Skeletal muscle satellite cell (primary cell): ENCODE measurements around the gene NMUR1.

ENCODE experiments used
- H3K27me3 ChIP-seq: 2 replicates; pipeline ENCODE4 v1.7.0; 2013; ENCODE audit warnings: low read length; ENCODE audit not compliant: control insufficient read depth, insufficient read depth
- H3K36me3 ChIP-seq: 2 replicates; pipeline ENCODE4 v1.7.0; 2013; ENCODE audit warnings: mild to moderate bottlenecking, control low read depth, low read length; ENCODE audit not compliant: insufficient read depth
- H3K4me1 ChIP-seq: 2 replicates; pipeline ENCODE4 v1.7.0; 2013; ENCODE audit warnings: low read length; ENCODE audit not compliant: control insufficient read depth, insufficient read depth
- H3K4me2 ChIP-seq: 2 replicates; pipeline ENCODE4 v1.7.0; 2013; ENCODE audit warnings: mild to moderate bottlenecking, low read length
- H3K4me3 ChIP-seq: 2 replicates; pipeline ENCODE4 v1.7.0; 2013; ENCODE audit warnings: low read length
- H3K9ac ChIP-seq: 2 replicates; pipeline ENCODE4 v1.7.0; 2013; ENCODE audit warnings: mild to moderate bottlenecking, low read depth, low read length, moderate library complexity
- H3K9me3 ChIP-seq: replicated peaks from 2 replicates; pipeline ENCODE4 v1.7.0; 2013; ENCODE audit warnings: mild to moderate bottlenecking, control low read depth, low read length

Gene NMUR1

DNA sequence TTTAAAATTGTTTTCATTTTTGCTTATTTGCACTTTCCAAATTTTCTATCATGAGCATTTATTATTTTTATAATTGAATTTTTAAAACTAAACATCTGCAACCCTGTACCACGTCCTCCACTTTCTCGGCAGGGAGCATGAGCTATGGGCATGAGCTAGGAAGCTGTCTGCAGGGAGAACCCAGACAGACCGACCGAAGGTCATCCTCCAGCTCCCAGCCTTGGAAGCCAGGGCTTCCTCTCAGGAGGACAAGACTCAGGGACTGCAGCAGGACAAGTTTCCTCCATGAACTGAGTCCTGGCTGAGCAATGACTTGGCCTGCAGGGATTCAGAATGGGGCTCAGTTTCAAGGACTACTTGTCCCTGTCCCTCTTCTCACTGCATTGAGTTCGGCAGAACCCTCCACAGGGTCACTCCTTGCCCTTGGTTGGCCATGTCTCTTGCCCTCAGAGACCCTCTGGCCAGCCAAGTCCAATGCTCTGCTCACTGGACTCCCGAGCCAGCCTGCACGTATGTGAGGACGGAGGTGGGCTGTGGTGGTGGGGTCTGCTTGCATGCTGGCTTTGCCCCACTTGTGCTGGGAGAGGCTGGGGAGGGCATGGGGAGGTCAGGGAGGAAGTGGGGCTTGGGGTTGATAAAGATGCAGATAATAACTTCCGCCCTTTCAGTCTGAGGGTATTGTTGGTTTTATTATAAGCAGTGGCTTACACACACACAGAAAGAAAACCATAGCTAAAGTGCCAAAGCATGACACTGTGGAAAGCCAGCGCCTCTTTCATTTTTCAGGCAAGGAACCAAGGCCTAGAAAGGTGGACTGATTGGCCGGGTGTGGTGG, 6.6 kb downstream of the NMUR1 start:
- Histone ChIP-seq H3K9ac (no peak overlapping the region), H3K9me3 (peaks cover 5% of the 10 kb centered on the region), H3K4me2 (no peak overlapping the region), H3K4me3 (no peak overlapping the region), H3K4me1 (no peaks in the 10 kb centered on the region), H3K36me3 (no peaks in the 10 kb centered on the region), H3K27me3 (peaks cover 37% of the 10 kb centered on the region)

DNA sequence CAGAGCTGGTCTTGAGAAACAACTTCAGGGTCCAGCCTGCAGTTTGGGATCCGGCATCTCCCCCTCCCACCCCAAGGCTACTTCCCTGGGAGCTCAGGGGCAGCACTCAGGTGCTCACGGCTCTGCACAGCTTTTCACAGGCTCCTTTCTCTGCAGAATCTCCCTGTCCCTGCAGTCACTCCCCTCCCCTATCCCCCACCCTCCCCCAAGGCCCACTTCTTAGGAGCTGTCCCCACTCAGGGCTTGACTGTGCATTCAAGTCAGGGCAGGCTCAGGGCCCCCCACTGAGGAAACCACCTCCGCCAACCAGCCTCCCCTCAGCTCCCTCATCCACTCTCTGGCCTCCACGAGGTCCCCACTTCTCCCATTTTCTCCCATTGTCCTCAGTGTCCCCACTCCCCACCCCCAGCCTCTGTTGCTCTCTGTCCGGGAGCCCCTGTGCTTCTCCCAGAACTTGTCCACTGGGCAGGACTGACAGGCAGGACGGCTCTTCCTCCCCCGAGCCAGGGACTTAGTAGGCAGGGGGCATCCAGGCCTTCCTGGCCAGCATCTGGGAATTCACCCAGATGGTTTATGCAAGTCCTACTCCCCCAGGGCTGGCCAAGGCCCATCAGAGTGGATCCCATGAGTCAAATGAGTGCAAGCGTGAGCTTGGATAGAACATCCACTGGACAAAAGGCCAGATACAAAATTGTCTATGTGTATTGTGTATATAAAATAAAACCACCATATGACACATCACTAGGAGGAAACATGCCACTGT, 7.6 kb downstream of the NMUR1 start:
- Histone ChIP-seq H3K9ac (no peak overlapping the region), H3K4me1 (no peaks in the 10 kb centered on the region)

DNA sequence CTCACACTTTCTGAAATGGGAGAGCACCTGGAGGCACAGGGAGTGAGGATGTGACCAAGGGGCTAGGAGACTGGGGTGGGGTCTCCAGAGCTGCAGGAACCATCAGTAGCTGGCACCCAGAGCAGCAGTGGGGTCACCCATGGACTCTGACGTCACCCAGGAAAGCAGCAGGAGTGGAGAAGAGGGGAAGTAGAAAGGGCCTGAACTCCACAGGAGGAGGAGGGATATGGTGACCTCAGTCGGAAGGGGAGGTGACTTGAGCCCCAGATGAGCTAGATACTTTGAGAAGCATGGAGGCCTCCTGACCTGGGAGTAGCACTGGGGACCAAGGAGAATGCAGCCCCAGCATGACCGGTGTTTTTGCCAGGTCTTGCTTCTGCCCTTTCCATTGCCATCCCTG, 8.8 kb downstream of the NMUR1 start:
- no peak overlapping the region for H3K4me2 ChIP-seq
- H3K4me3 ChIP-seq, result no peak overlapping the region
- H3K27me3 ChIP-seq, result peaks cover 23% of the 10 kb centered on the region
- no peaks in the 10 kb centered on the region for H3K4me1 ChIP-seq
- no peak overlapping the region for H3K9ac ChIP-seq
- peaks cover 5% of the 10 kb centered on the region for H3K9me3 ChIP-seq
- H3K36me3 ChIP-seq, result no peaks in the 10 kb centered on the region

More for the DNA sequence above, 7.6 kb downstream of the NMUR1 start:
- no peaks in the 10 kb centered on the region for H3K36me3 ChIP-seq
- H3K9me3 ChIP-seq, result peaks cover 5% of the 10 kb centered on the region
- H3K27me3 ChIP-seq, result peaks cover 27% of the 10 kb centered on the region
- H3K4me2 ChIP-seq, result no peak overlapping the region
- H3K4me3 ChIP-seq, result no peak overlapping the region

DNA sequence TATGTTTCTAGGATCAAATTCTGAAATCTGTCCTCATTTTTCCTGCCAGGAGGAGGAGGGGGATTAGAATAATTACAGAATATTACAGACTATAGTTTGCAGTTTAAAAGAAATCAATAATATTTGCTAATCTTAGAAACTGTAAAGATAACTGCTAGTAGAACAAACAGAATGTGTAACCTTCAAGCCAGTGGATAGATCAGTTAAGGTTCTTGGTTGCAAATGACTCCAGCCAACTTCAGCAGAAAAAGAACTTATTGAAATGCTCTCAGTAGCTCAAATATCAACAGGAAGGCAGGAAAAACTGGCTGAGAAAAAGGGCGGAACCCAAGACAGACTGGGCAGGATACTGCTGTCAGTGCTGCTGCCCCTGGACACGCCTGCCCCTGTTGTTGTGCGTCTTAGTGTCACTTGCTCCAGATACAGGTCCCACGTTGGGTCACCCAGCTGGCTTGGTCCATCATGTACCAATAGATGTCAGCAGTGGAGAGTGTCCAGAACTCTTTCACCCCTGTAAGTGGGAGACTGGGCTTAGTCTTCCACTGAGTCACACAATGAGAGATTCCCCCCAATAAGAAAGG, 10.2 kb downstream of the NMUR1 start:
- Histone ChIP-seq H3K9me3 (peaks cover 5% of the 10 kb centered on the region), H3K9ac (no peak overlapping the region), H3K4me2 (no peak overlapping the region), H3K36me3 (no peaks in the 10 kb centered on the region), H3K4me1 (peaks cover 1% of the 10 kb centered on the region), H3K4me3 (no peak overlapping the region), H3K27me3 (peaks cover 23% of the 10 kb centered on the region)

DNA sequence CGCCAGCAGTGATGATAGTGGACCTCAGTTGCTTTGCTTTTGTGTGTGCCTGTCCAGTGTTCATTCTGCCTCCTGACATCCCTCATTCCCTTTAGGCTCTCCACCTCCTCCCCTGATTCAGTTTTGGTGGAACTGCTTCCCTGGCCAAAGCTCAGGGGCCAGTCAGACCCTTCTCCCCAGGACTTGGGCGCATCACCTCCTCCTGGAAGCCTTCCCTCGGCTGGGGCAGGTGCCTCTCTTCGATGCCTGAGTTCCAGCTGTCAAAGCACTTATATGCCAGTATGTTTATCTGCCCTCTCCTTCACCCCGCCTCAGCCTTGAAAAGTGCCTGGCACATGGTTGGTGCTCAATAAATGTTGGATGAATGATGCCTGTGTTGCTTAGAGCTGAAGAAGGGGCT, 11.5 kb downstream of the NMUR1 start:
- no peaks in the 10 kb centered on the region for H3K36me3 ChIP-seq
- no peaks in the 10 kb centered on the region for H3K9me3 ChIP-seq
- H3K4me2 ChIP-seq, result no peak overlapping the region
- H3K4me1 ChIP-seq, result peaks cover 6% of the 10 kb centered on the region
- H3K9ac ChIP-seq, result no peak overlapping the region
- peaks cover 23% of the 10 kb centered on the region for H3K27me3 ChIP-seq
- no peak overlapping the region for H3K4me3 ChIP-seq

DNA sequence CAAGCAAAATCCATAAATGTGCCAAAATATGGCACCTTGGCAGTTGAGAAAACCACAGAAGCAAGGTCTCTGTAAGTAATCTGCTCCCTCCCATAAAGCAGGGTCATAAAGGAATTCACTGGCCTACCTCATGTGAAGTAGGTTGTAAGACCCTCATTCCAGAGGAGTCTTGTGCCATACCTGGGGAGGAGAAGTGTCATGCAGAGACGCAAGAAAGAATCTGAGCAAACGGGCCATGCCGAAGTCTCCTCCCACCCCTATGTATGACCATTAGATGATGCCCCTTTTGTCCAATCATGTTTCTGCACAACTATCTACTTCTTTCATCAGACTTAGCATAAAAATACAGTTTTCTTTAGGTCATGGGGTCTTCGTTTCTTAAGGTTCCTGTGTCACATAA, 14.6 kb downstream of the NMUR1 start:
- no peak overlapping the region for H3K9ac ChIP-seq
- H3K27me3 ChIP-seq, result peaks cover 14% of the 10 kb centered on the region
- H3K4me3 ChIP-seq, result no peak overlapping the region
- H3K4me2 ChIP-seq, result no peak overlapping the region
- no peaks in the 10 kb centered on the region for H3K9me3 ChIP-seq
- no peaks in the 10 kb centered on the region for H3K36me3 ChIP-seq
- H3K4me1 ChIP-seq, result peaks cover 10% of the 10 kb centered on the region

DNA sequence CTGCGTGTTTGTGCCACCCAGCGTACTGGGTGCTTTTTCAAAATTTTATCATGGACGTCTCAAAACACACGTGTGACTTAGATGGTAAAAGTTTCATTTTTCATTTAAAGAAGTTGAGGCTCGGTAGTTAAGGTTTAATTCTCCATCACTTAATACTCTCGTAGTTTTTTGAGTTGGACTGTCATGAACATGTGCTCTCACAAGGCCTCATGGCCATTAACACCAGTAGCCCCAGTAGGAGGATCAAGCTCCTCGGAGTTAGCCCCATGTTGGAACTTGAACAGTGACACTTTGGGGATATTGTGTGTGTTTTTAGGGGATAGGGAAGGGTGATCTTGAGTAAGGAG, 15.3 kb downstream of the NMUR1 start:
- peak overlapping the region; percentile 98 for H3K4me2 ChIP-seq
- H3K4me1 ChIP-seq, result peaks cover 10% of the 10 kb centered on the region
- peaks cover 9% of the 10 kb centered on the region for H3K27me3 ChIP-seq
- H3K9ac ChIP-seq, result peak overlapping the region; percentile 93
- no peaks in the 10 kb centered on the region for H3K36me3 ChIP-seq
- no peaks in the 10 kb centered on the region for H3K9me3 ChIP-seq
- H3K4me3 ChIP-seq, result peak overlapping the region; percentile 96

DNA sequence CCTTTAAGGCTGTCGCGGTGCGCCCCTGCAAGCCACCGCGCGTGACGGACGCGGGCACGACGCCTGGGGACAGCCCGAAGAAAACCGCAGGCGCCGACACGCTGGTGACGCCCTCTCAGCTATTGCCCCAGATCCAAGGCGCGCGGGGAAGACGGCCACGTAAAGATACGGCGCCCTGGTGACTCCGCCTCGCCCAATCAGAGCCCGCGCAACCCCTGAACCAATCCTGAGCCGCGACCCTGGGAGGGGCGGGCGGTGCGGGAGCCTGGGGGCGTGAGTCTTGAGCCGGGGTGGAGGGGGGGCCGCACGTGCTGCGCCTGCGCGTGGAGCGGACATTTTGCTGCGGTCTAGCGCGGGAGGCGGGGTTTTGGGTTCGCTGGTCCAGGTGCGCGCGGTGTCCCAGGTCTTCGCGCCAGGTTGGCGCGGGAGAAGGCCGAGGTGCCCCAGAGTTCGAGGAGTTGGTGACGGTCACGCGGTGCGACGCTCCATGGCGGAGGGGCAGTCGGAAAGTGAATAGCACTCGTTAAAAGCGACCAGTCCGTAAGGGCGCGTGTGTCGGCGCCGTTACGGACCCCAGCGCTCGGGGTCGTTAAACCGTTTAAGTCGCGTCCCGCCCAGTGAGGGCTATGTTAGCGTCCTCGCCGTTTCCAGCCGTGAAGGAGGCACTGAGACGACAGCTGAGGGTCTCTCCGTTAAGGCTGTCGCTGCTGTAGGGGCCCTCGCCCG, 15.9 kb downstream of the NMUR1 start:
- H3K9me3 ChIP-seq, result no peaks in the 10 kb centered on the region
- H3K36me3 ChIP-seq, result no peaks in the 10 kb centered on the region
- H3K4me3 ChIP-seq, result peak overlapping the region; percentile 96
- H3K4me2 ChIP-seq, result peak overlapping the region; percentile 98
- H3K9ac ChIP-seq, result peak overlapping the region; percentile 93
- peaks cover 10% of the 10 kb centered on the region for H3K4me1 ChIP-seq
- H3K27me3 ChIP-seq, result peaks cover 6% of the 10 kb centered on the region

DNA sequence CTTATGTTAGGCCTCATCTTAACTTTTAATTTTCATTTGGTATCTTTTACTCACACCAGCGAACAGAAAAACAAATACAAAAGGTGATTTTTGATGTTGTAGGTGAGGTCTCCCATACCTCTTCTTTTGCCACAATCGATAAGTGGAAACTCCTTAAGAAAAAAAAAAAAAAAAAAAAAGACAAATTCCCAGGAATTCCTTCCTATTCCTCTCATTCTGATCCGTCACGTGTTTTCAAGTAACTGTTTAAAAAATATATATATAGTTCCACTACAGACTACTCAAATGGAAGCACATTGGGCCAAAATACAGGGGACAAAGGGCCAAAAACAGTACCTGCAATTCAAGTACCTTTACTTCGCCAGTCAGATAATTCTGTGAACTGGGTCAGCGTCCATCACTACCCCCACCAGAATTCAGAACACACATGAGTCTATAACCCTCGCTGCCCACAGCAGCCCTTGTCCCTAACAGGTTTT, 16.5 kb downstream of the NMUR1 start:
- H3K9ac ChIP-seq, result peak overlapping the region; percentile 93
- H3K4me1 ChIP-seq, result peaks cover 10% of the 10 kb centered on the region
- no peaks in the 10 kb centered on the region for H3K9me3 ChIP-seq
- no peaks in the 10 kb centered on the region for H3K36me3 ChIP-seq
- H3K4me3 ChIP-seq, result peak overlapping the region; percentile 96
- H3K27me3 ChIP-seq, result peaks cover 2% of the 10 kb centered on the region
- H3K4me2 ChIP-seq, result peak overlapping the region; percentile 98

DNA sequence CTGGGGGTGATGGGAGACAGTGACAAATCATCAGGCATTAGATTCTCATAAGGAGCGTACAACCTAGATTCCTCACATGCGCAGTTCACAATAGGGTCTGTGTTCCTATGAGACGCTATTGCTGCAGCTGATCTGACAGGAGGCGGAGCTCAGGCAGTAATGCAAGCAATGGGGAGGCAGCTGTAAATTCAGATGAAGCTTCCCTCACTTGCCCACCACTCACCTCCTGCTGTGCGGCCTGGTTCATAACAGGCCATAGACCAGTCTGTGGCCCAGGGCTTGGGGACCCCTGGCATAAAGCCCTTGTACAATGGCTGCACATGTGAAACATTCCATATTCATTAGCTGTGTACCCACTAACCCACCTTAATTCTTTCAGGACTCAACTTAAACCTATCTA, 18.0 kb downstream of the NMUR1 start:
- H3K9me3 ChIP-seq, result no peaks in the 10 kb centered on the region
- no peaks in the 10 kb centered on the region for H3K27me3 ChIP-seq

DNA sequence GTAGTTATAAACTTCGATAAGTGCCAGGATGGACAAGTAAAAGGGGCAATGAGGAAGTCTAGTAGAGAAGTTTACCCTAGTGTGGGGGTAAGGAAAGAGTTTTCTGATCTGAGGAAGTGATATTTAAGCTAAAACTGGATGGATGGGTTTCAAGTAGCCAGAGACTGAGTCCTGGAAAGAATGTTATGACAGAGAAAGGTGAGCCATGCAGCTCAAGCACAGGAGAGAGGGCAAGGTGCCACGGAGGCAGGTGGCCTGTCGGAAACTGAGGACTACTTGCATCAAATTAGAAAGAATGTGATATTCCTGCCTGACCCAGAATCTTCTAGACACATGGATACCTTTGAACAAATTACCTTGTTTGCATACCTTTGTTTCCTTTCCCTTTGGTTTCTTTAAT, 26.5 kb downstream of the NMUR1 start:
- Histone ChIP-seq H3K27me3 (no peaks in the 10 kb centered on the region), H3K4me1 (no peaks in the 10 kb centered on the region), H3K4me3 (no peak overlapping the region)

More for the DNA sequence above, 18.0 kb downstream of the NMUR1 start:
- peaks cover 10% of the 10 kb centered on the region for H3K4me1 ChIP-seq
- H3K4me3 ChIP-seq, result no peak overlapping the region
- H3K9ac ChIP-seq, result no peak overlapping the region
- no peaks in the 10 kb centered on the region for H3K36me3 ChIP-seq
- no peak overlapping the region for H3K4me2 ChIP-seq

More for the DNA sequence above, 26.5 kb downstream of the NMUR1 start:
- Histone ChIP-seq H3K9me3 (no peaks in the 10 kb centered on the region), H3K9ac (no peak overlapping the region), H3K36me3 (no peaks in the 10 kb centered on the region), H3K4me2 (no peak overlapping the region)
